ENCODE results near the gene ERBB4.

DNA sequence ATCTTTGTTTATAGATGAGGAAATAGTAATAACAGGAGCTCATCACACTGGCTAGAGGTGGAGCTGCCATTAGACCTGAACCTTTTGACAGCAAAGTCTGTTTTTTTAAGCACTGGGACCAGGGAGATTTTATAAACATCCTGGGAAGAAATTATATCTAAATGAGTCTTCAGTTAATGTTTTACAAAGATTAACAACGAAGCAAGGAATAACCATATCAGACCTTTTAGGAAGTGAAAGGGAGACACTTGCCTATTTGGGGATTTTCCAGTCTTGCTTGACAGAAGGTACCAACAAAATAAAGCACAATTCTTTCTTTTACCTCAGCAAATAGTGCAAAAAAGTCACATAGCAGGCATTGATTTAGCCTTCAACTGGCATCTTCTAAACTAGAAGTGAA lies 1205.2 kb downstream of the ERBB4 start:
- TF ChIP-seq, protein P1, sequence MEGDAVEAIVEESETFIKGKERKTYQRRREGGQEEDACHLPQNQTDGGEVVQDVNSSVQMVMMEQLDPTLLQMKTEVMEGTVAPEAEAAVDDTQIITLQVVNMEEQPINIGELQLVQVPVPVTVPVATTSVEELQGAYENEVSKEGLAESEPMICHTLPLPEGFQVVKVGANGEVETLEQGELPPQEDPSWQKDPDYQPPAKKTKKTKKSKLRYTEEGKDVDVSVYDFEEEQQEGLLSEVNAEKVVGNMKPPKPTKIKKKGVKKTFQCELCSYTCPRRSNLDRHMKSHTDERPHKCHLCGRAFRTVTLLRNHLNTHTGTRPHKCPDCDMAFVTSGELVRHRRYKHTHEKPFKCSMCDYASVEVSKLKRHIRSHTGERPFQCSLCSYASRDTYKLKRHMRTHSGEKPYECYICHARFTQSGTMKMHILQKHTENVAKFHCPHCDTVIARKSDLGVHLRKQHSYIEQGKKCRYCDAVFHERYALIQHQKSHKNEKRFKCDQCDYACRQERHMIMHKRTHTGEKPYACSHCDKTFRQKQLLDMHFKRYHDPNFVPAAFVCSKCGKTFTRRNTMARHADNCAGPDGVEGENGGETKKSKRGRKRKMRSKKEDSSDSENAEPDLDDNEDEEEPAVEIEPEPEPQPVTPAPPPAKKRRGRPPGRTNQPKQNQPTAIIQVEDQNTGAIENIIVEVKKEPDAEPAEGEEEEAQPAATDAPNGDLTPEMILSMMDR (IDR thresholded peaks at IDR 0.05): no peak
- no peak for TF ChIP-seq POLR2A (IDR thresholded peaks at IDR 0.05)

All from Peyer's patch (tissue), 4 donors.